A673 (cell line): ENCODE data around the gene PIGH. TPM values are rescaled to one million over a fixed set of nuclear protein-coding genes. Genes with fewer than 3 reads are reported as not detected.

ENCODE experiments used
- BruUV-seq: library from RNA; stranded (reverse); fragments of 400-500 nt; replicated peaks from 2 replicates; lab custom pipeline; 2021; lab: Mats Ljungman, UMichigan
- CTCF ChIA-PET: fragments of 300-600 bp; sonication (Branson Sonifier 250); formaldehyde crosslinking; loops from one replicate; lab custom pipeline; 2022; ENCODE audit warnings: antibody characterized with exemption; lab: Charles Lee
- POLR2A ChIA-PET: fragments of 300-600 bp; sonication (Branson Sonifier 250); formaldehyde crosslinking; loops from one replicate; lab custom pipeline; 2022; ENCODE audit warnings: antibody characterized with exemption; ENCODE audit not compliant: low non-redundant PET; lab: Charles Lee
- DNase-seq: peaks from one replicate; pipeline ENCODE4 v3.0.0-alpha.2; 2015; ENCODE audit warnings: low spot score
- H3K27ac ChIP-seq: fragments of 200-600 bp; sonication (generic); 2 replicates; pipeline ENCODE4 v1.5.1; 2016; ENCODE audit warnings: mixed run types, low read depth, mild to moderate bottlenecking, mixed read lengths, antibody characterized with exemption, low read length; ENCODE audit not compliant: poor library complexity, severe bottlenecking
- H3K27me3 ChIP-seq: fragments of 200-600 bp; sonication (generic); replicated peaks from 2 replicates; pipeline ENCODE4 v1.6.1; 2017; ENCODE audit warnings: mixed run types, low read depth, mild to moderate bottlenecking, mixed read lengths, antibody characterized with exemption, low read length; ENCODE audit not compliant: insufficient read depth, poor library complexity
- H3K36me3 ChIP-seq: fragments of 200-600 bp; sonication (generic); 2 replicates; pipeline ENCODE4 v1.6.1; 2016; ENCODE audit warnings: mixed run types, mild to moderate bottlenecking, mixed read lengths, antibody characterized with exemption, low read length; ENCODE audit not compliant: insufficient read depth, poor library complexity, severe bottlenecking
- H3K4me1 ChIP-seq: fragments of 200-600 bp; sonication (generic); 2 replicates; pipeline ENCODE4 v1.6.1; 2017; ENCODE audit warnings: mixed run types, mild to moderate bottlenecking, mixed read lengths, antibody characterized with exemption, low read length; ENCODE audit not compliant: insufficient read depth, poor library complexity, severe bottlenecking
- H3K4me3 ChIP-seq: fragments of 200-600 bp; sonication (generic); 2 replicates; pipeline ENCODE4 v1.5.1; 2016; ENCODE audit warnings: low read depth, mixed run types, mild to moderate bottlenecking, mixed read lengths, low read length; ENCODE audit not compliant: poor library complexity, severe bottlenecking
- H3K9me3 ChIP-seq: fragments of 200-600 bp; sonication (generic); 2 replicates; pipeline ENCODE4 v1.6.1; 2016; ENCODE audit warnings: mixed run types, low read depth, mild to moderate bottlenecking, mixed read lengths, antibody characterized with exemption, low read length; ENCODE audit not compliant: poor library complexity, severe bottlenecking
- EZH2 ChIP-seq: fragments of 200-600 bp; sonication (generic); IDR thresholded peaks from 2 replicates; pipeline ENCODE4 v1.6.1; 2017; ENCODE audit warnings: borderline replicate concordance, low read depth, mild to moderate bottlenecking, mixed read lengths, antibody characterized with exemption, low read length; ENCODE audit not compliant: poor library complexity, severe bottlenecking
- intact Hi-C: fragments of 100-400 bp; cut with micrococcal nuclease; formaldehyde crosslinking; loops from one replicate; pipeline ENCODE4 v1.10.0; 2022; ENCODE audit not compliant: unreplicated experiment
- total RNA-seq: library from RNA; stranded (reverse); gene quantifications from 2 replicates; pipeline ENCODE4 v1.2.3, GENCODE V29; 2021
- TF ChIP-seq, protein P1 (sequence below): fragments of 300-800, 200-600 bp; sonication (generic); conservative IDR thresholded peaks from 2 replicates; pipeline ENCODE4 v1.5.1; 2017; ENCODE audit warnings: low read depth, mild to moderate bottlenecking, antibody characterized with exemption, low read length, moderate library complexity, mixed read lengths

PIGH gene
- total RNA-seq, 1 experiment from 2014 or later: 25.7 TPM

DNA sequence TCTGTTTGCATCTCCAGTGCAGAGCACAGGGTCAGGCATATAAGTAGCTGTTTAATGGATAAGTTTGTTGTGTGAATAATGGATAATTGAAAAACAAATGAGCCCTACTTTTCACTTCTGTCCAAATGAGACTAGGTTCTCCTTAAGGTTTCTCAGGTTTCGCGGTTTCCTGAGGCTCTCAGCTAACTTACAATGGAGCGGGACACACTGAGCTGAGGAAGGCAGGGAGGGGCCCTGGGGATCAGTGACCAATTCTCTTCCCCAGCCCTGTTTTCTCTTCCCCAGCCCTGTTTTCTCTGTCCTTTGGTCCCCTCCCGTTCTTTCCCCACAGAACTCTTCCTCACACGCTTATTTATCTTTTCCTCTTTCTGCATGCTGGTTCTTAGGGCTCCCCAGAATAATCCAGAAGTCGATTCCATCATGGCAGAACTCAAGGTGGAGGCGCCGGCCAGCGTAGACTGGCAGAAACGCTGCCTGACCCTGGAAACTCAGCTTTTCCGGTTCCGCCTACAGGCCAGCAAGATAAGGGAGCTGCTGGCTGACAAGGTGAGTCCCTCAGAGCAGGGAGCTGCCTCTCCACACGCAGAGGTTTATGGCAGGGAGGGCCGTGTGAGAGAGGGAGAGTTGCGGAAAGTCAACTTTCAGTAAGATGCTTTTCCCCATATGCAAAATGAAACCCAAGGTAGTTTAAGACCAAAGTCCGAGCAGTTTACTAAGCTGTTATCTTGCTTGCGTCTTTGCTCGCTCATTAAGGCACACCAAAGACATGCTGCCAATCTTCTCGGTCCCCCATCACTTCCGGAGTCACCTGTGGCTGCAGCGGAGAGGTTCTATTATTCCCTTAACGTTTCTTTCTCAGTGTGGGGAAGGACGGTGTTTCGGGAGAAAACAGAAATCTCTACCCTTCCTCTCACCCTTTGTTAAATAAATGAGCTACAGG lies 58.4 kb downstream of the PIGH start:
- no TSS peak for BruUV-seq
- H3K4me3 ChIP-seq: no peak overlapping the region
- no peaks in the 10 kb centered on the region for H3K9me3 ChIP-seq
- H3K4me1 ChIP-seq: no peaks in the 10 kb centered on the region
- H3K27me3 ChIP-seq: no peaks in the 10 kb centered on the region
- H3K27ac ChIP-seq: no peak overlapping the region
- DNase-seq: no peak
- ChIA-PET POLR2A (no interaction called here), CTCF (no interaction called here)
- intact Hi-C loops: no loop called here
- no peaks in the 10 kb centered on the region for H3K36me3 ChIP-seq
- no peak for TF ChIP-seq EZH2
- TF ChIP-seq, protein P1, sequence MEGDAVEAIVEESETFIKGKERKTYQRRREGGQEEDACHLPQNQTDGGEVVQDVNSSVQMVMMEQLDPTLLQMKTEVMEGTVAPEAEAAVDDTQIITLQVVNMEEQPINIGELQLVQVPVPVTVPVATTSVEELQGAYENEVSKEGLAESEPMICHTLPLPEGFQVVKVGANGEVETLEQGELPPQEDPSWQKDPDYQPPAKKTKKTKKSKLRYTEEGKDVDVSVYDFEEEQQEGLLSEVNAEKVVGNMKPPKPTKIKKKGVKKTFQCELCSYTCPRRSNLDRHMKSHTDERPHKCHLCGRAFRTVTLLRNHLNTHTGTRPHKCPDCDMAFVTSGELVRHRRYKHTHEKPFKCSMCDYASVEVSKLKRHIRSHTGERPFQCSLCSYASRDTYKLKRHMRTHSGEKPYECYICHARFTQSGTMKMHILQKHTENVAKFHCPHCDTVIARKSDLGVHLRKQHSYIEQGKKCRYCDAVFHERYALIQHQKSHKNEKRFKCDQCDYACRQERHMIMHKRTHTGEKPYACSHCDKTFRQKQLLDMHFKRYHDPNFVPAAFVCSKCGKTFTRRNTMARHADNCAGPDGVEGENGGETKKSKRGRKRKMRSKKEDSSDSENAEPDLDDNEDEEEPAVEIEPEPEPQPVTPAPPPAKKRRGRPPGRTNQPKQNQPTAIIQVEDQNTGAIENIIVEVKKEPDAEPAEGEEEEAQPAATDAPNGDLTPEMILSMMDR: no peak

Other genes with a start within 250 kb of the PIGH start
- gene ATP6V1D, start 240.5 kb downstream of the PIGH start, total RNA-seq: 111 and 122 TPM in 2 replicates
- gene EIF2S1, start 239.9 kb downstream of the PIGH start, total RNA-seq: 236 and 302 TPM in 2 replicates
- gene PLEK2, start 188.1 kb downstream of the PIGH start, total RNA-seq: 3.7 and 6.8 TPM in 2 replicates
- gene TMEM229B, start 111.5 kb downstream of the PIGH start, total RNA-seq: 0.28 TPM in 1 of 2 replicates, not detected in the other
- 8.9 and 13.7 TPM in 2 replicates for gene PLEKHH1, start 67.0 kb downstream of the PIGH start, total RNA-seq
- gene ARG2, start 19.7 kb upstream of the PIGH start, total RNA-seq: 32.1 and 35.6 TPM in 2 replicates
- 111 and 123 TPM in 2 replicates for gene VTI1B, start 74.4 kb upstream of the PIGH start, total RNA-seq
- 95.3 and 107 TPM in 2 replicates for gene RDH11, start 95.5 kb upstream of the PIGH start, total RNA-seq
- gene RDH12, start 101.6 kb upstream of the PIGH start, total RNA-seq: not detected in 2 replicates
- 20.5 and 21.9 TPM in 2 replicates for gene ZFYVE26, start 216.3 kb upstream of the PIGH start, total RNA-seq
- gene RAD51B, start 219.5 kb upstream of the PIGH start, total RNA-seq: 14.8 and 23.3 TPM in 2 replicates